IMR-90 (cell line): ENCODE results near the gene LRAT. TPM values are rescaled to one million over a fixed set of nuclear protein-coding genes. Genes with fewer than 3 reads are reported as not detected.

Experiments used
- ATAC-seq: fragments of 200-7000 bp; cut with Tn5 transposase; 2 replicates; pipeline ENCODE4 v1.9.1; 2020; ENCODE audit warnings: low read depth, mild to moderate bottlenecking, moderate library complexity
- BruUV-seq: library from RNA; stranded (reverse); fragments of 400-500 nt; replicated peaks from 2 replicates; lab custom pipeline; 2021; lab: Mats Ljungman, UMichigan
- CTCF ChIA-PET: fragments of 300-600 bp; formaldehyde crosslinking; extraction: SDS; loops from one replicate; lab custom pipeline; 2021; ENCODE audit warnings: antibody characterized with exemption; lab: Yijun Ruan, JAX
- POLR2A ChIA-PET: fragments of 300-600 bp; sonication (Branson Sonifier 250); formaldehyde crosslinking; loops from one replicate; lab custom pipeline; 2022; ENCODE audit warnings: antibody characterized with exemption; ENCODE audit not compliant: unreplicated experiment; lab: Charles Lee
- DNase-seq: peaks from one replicate; pipeline ENCODE4 v3.0.0; 2013
- H2AFZ ChIP-seq: replicated peaks from 2 replicates; pipeline ENCODE3; 2013; ENCODE audit warnings: low read length, mild to moderate bottlenecking; ENCODE audit not compliant: poor library complexity
- H2AK5ac ChIP-seq: 2 replicates; pipeline ENCODE4 v1.6.1; 2013; ENCODE audit warnings: low read depth, low read length, inconsistent platforms
- H2AK9ac ChIP-seq: replicated peaks from 2 replicates; pipeline ENCODE3; 2013; ENCODE audit warnings: mild to moderate bottlenecking, low read depth, low read length, moderate library complexity; ENCODE audit not compliant: poor library complexity
- H2BK120ac ChIP-seq: 2 replicates; pipeline ENCODE4 v1.6.1; 2013; ENCODE audit warnings: low read depth, low read length, inconsistent platforms
- H2BK15ac ChIP-seq: 3 replicates; pipeline ENCODE4 v1.6.1; 2013; ENCODE audit warnings: low read depth, low read length, inconsistent platforms
- H2BK20ac ChIP-seq: 2 replicates; pipeline ENCODE4 v1.6.1; 2013; ENCODE audit warnings: low read depth, mild to moderate bottlenecking, inconsistent platforms, low read length, moderate library complexity
- H2BK5ac ChIP-seq: 2 replicates; pipeline ENCODE4 v1.6.1; 2013; ENCODE audit warnings: mild to moderate bottlenecking, low read depth, low read length, inconsistent platforms; ENCODE audit not compliant: poor library complexity, severe bottlenecking
- H3K14ac ChIP-seq: replicated peaks from 2 replicates; pipeline ENCODE4 v1.6.1; 2013; ENCODE audit warnings: low read depth, low read length, inconsistent platforms
- H3K18ac ChIP-seq: 2 replicates; pipeline ENCODE4 v1.6.1; 2013; ENCODE audit warnings: low read depth, low read length, control low read depth
- H3K23ac ChIP-seq: 2 replicates; pipeline ENCODE4 v1.6.1; 2013; ENCODE audit warnings: low read depth, low read length, inconsistent platforms
- H3K27ac ChIP-seq: 2 replicates; pipeline ENCODE4 v1.5.1; 2013; ENCODE audit warnings: mild to moderate bottlenecking, control low read depth, low read length; ENCODE audit not compliant: insufficient read depth
- H3K27me3 ChIP-seq: 2 replicates; pipeline ENCODE4 v1.6.1; 2013; ENCODE audit warnings: low read length; ENCODE audit not compliant: control insufficient read depth, insufficient read depth
- H3K36me3 ChIP-seq: 2 replicates; pipeline ENCODE4 v1.6.1; 2013; ENCODE audit warnings: low read length, mixed read lengths; ENCODE audit not compliant: control insufficient read depth, insufficient read depth
- H3K4ac ChIP-seq: 2 replicates; pipeline ENCODE4 v1.6.1; 2013; ENCODE audit warnings: low read depth, low read length, inconsistent platforms
- H3K4me1 ChIP-seq: 2 replicates; pipeline ENCODE4 v1.6.1; 2013; ENCODE audit warnings: low read length, mixed read lengths; ENCODE audit not compliant: control insufficient read depth, insufficient read depth
- H3K4me2 ChIP-seq: 2 replicates; pipeline ENCODE4 v1.6.1; 2013; ENCODE audit warnings: low read depth, mild to moderate bottlenecking, control low read depth, low read length, moderate library complexity
- H3K4me3 ChIP-seq: 2 replicates; pipeline ENCODE4 v1.5.1; 2013; ENCODE audit warnings: low read depth, mild to moderate bottlenecking, control low read depth, low read length, moderate library complexity; ENCODE audit not compliant: insufficient read depth
- H3K56ac ChIP-seq: 2 replicates; pipeline ENCODE4 v1.6.1; 2013; ENCODE audit warnings: low read length, inconsistent platforms; ENCODE audit not compliant: insufficient read depth; ENCODE audit errors: extremely low read depth
- H3K79me1 ChIP-seq, 2 experiments: 2 replicates each; pipeline ENCODE4 v1.6.1; 2013; ENCODE audit warnings: low read length in 2 of 2, inconsistent platforms in 1 of 2, low read depth in 1 of 2
- H3K9ac ChIP-seq: 2 replicates; pipeline ENCODE4 v1.6.1; 2013; ENCODE audit warnings: low read depth, low read length, control low read depth
- H3K9me1 ChIP-seq: 2 replicates; pipeline ENCODE4 v1.6.1; 2013; ENCODE audit warnings: low read length, inconsistent platforms; ENCODE audit not compliant: insufficient read depth
- H3K9me3 ChIP-seq: 2 replicates; pipeline ENCODE4 v1.6.1; 2013; ENCODE audit warnings: low read length; ENCODE audit not compliant: control insufficient read depth, insufficient read depth
- H4K20me1 ChIP-seq: 2 replicates; pipeline ENCODE4 v1.6.1; 2013; ENCODE audit warnings: low read length, inconsistent platforms; ENCODE audit not compliant: insufficient read depth
- H4K5ac ChIP-seq: 2 replicates; pipeline ENCODE4 v1.6.1; 2013; ENCODE audit warnings: mild to moderate bottlenecking, low read depth, low read length, control low read depth
- H4K8ac ChIP-seq, 2 experiments: 2 replicates each; pipeline ENCODE4 v1.6.1; 2013; ENCODE audit warnings: low read depth in 2 of 2, low read length in 2 of 2, control low read depth in 1 of 2, inconsistent platforms in 1 of 2
- H4K91ac ChIP-seq: 2 replicates; pipeline ENCODE4 v1.6.1; 2013; ENCODE audit warnings: low read depth, low read length, inconsistent platforms; ENCODE audit not compliant: insufficient read depth
- BHLHE40 ChIP-seq: fragments of 150-350 bp; IDR thresholded peaks from 2 replicates; pipeline ENCODE4 v1.6.1; 2016; ENCODE audit warnings: mild to moderate bottlenecking, low read depth, low read length
- CEBPB ChIP-seq: IDR thresholded peaks from 2 replicates; pipeline ENCODE4 v1.6.1; 2012; ENCODE audit warnings: low read depth, low read length, improper control_type of control experiment
- CHD1 ChIP-seq: IDR thresholded peaks from 2 replicates; pipeline ENCODE4 v1.6.1; 2012; ENCODE audit warnings: low read depth, low read length, improper control_type of control experiment
- CTCF ChIP-seq: conservative IDR thresholded peaks from 2 replicates; pipeline ENCODE4 v1.5.1; 2012; ENCODE audit warnings: mild to moderate bottlenecking, low read depth, low read length, improper control_type of control experiment
- ELK1 ChIP-seq: fragments of 150-350 bp; IDR thresholded peaks from 2 replicates; pipeline ENCODE4 v1.6.1; 2016; ENCODE audit warnings: low read depth, mild to moderate bottlenecking, low read length, moderate library complexity, borderline replicate concordance
- MAFK ChIP-seq: IDR thresholded peaks from 2 replicates; pipeline ENCODE4 v1.6.1; 2012; ENCODE audit warnings: low read depth, low read length, improper control_type of control experiment
- MXI1 ChIP-seq: IDR thresholded peaks from 2 replicates; pipeline ENCODE4 v1.6.1; 2012; ENCODE audit warnings: low read depth, mild to moderate bottlenecking, low read length, moderate library complexity, borderline replicate concordance
- NFE2L2 ChIP-seq: fragments of 150-350 bp; IDR thresholded peaks from 2 replicates; pipeline ENCODE4 v1.6.1; 2016; ENCODE audit warnings: low read depth, mild to moderate bottlenecking, low read length
- POLR2A ChIP-seq: IDR thresholded peaks from 2 replicates; pipeline ENCODE4 v1.6.1; 2012; ENCODE audit warnings: mild to moderate bottlenecking, low read depth, low read length
- RCOR1 ChIP-seq: IDR thresholded peaks from 2 replicates; pipeline ENCODE4 v1.6.1; 2012; ENCODE audit warnings: mild to moderate bottlenecking, low read length, improper control_type of control experiment; ENCODE audit not compliant: insufficient replicate concordance
- USF2 ChIP-seq: fragments of 150-350 bp; IDR thresholded peaks from 2 replicates; pipeline ENCODE4 v1.6.1; 2017; ENCODE audit warnings: mild to moderate bottlenecking, antibody characterized with exemption, low read length, low read depth
- WGBS, 2 experiments: methylation state at CpG; one replicate each; pipeline versions ENCODE4 v1.1.5 to v1.1.7; 2013; ENCODE audit warnings: missing lambda C conversion rate in 2 of 2; ENCODE audit not compliant: insufficient read length in 1 of 2; ENCODE audit errors: extremely low coverage in 2 of 2; 5-methylcytosine and 5-hydroxymethylcytosine counted together
- dilution Hi-C: fragments of 300-500 bp; cut with HindIII; formaldehyde crosslinking; loops from one replicate; pipeline ENCODE4 v1.14.3; 2018; ENCODE audit warnings: low sequenced_read_pairs; ENCODE audit not compliant: unreplicated experiment
- in situ Hi-C: fragments of 300-500 bp; cut with MboI; formaldehyde crosslinking; loops from 3 replicates; pipeline ENCODE4 v1.14.3; 2019; ENCODE audit warnings: low sequenced_read_pairs, inconsistent platforms, mixed read lengths
- intact Hi-C: fragments of 100-400 bp; cut with micrococcal nuclease; formaldehyde crosslinking; loops from 2 replicates; pipeline ENCODE4 v1.10.0; 2022
- polyA plus RNA-seq, 3 experiments: library from polyadenylated mRNA; depleted of rRNA; stranded (reverse); fragments of >200 nt; gene quantifications; 2 replicates each; pipeline ENCODE4 v1.2.3, GENCODE V29; 2012; ENCODE audit warnings: low replicate concordance in 1 of 3
- total RNA-seq: library from RNA; depleted of rRNA; stranded (reverse); fragments of >200 nt; gene quantifications from 2 replicates; pipeline ENCODE4 v1.2.3, GENCODE V29; 2012

Gene LRAT
- total and polyA plus RNA-seq, 2 of the 4 experiments (the other 2 are of a cell fraction), result under 0.01 to 0.03 TPM

GRCh38 chr4:154743683-154744340, at the start of gene LRAT (continued):
- TF ChIP-seq USF2 (no peak), CEBPB (no peak)

GRCh38 chr4:154707877-154708276, 35.9 kb upstream of the LRAT start:
- Histone ChIP-seq H3K79me1 (no peaks in the 10 kb centered on the region), H3K27me3 (no peaks in the 10 kb centered on the region), H2BK15ac (no peak overlapping the region), H3K9ac (no peak overlapping the region), H2AFZ (no peak overlapping the region), H3K18ac (no peak overlapping the region), H3K56ac (no peak overlapping the region), H2BK5ac (no peak overlapping the region), H2BK120ac (no peak overlapping the region), H3K27ac (no peak overlapping the region), H3K4ac (no peak overlapping the region), H3K4me3 (no peak overlapping the region), H3K9me1 (no peaks in the 10 kb centered on the region), H4K91ac (no peak overlapping the region), H2BK20ac (no peak overlapping the region), H3K23ac (no peak overlapping the region), H3K9me3 (no peaks in the 10 kb centered on the region), H2AK5ac (no peak overlapping the region), H4K8ac (no peak overlapping the region), H3K4me2 (no peak overlapping the region), H2AK9ac (no peak overlapping the region), H3K14ac (no peak overlapping the region), H3K4me1 (no peaks in the 10 kb centered on the region), H4K5ac (no peak overlapping the region), H3K36me3 (no peaks in the 10 kb centered on the region), H4K20me1 (no peaks in the 10 kb centered on the region)
- intact Hi-C loops (no loop called here), in situ Hi-C loops (no loop called here), dilution Hi-C loops (no loop called here)
- 50% methylated on average over 1 of the region's 3 CpGs; no CpG with 5 or more reads in 1 of the 2 experiments for WGBS, 2 experiments
- no peak for DNase-seq
- TF ChIP-seq POLR2A (no peak), CHD1 (no peak), MXI1 (no peak), MAFK (no peak), RCOR1 (no peak), ELK1 (no peak), USF2 (no peak), NFE2L2 (no peak), CTCF (no peak), BHLHE40 (no peak)
- POLR2A ChIA-PET, result no interaction called here
- ATAC-seq, result no peak
- BruUV-seq, result no TSS peak
- CTCF ChIA-PET, result no interaction called here
